Central memory CD8-positive, alpha-beta T cell (primary cell): ENCODE measurements around the gene STK17B.

Experiments used
- ATAC-seq: fragments of 150-1000 bp; cut with Tn5 transposase; replicated peaks from 2 replicates; pipeline ENCODE4 v1.10.0; 2022; ENCODE audit warnings: mild to moderate bottlenecking, moderate FRiP score, moderate number of reproducible peaks; ENCODE audit not compliant: poor library complexity, severe bottlenecking; ENCODE audit errors: extremely low read depth
- DNase-seq, 2 donors: peaks; one replicate each; pipeline ENCODE4 v3.0.0; 2021; ENCODE audit warnings: low spot score in 2 of 2
- H3K27ac Mint-ChIP-seq: one replicate; pipeline ENCODE4 v1.8.0; 2022; ENCODE audit warnings: low read depth, mild to moderate bottlenecking, moderate library complexity, mixed read lengths
- H3K27me3 Mint-ChIP-seq: one replicate; pipeline ENCODE4 v1.8.0; 2022; ENCODE audit warnings: mixed read lengths
- H3K36me3 Mint-ChIP-seq: one replicate; pipeline ENCODE4 v1.8.0; 2022; ENCODE audit warnings: mild to moderate bottlenecking, moderate library complexity, mixed read lengths; ENCODE audit not compliant: insufficient read depth
- H3K4me1 Mint-ChIP-seq: one replicate; pipeline ENCODE4 v1.8.0; 2022; ENCODE audit warnings: mixed read lengths
- H3K4me3 Mint-ChIP-seq: one replicate; pipeline ENCODE4 v1.8.0; 2022; ENCODE audit warnings: mild to moderate bottlenecking, moderate library complexity, mixed read lengths
- H3K9me3 Mint-ChIP-seq: one replicate; pipeline ENCODE4 v1.8.0; 2022; ENCODE audit warnings: mixed read lengths

The STK17B gene

DNA sequence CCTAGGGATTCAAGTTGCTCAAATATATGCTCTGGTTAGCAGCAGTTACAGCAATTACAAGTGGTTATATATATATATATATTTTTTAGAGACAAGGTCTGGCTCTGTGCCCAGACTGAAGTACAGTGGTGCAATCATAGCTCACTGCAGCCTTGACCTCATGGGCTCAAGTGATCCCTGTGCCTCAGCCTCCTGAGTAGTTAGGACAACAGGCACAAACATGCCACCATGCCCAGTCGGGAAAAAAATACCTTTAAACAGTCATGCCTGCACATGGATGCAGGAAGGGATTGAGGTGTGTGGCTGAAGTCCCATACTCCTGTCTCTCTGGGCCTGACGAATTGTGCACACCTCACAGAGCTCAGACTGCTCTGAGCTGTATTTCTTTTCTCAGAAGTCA is 83.2 kb downstream of the STK17B start:
- no peaks in the 10 kb centered on the region for H3K9me3 Mint-ChIP-seq
- H3K27ac Mint-ChIP-seq = no peak overlapping the region
- ATAC-seq = no peak
- peaks cover 20% of the 10 kb centered on the region for H3K4me1 Mint-ChIP-seq
- H3K36me3 Mint-ChIP-seq = peaks cover 2% of the 10 kb centered on the region
- H3K27me3 Mint-ChIP-seq = no peaks in the 10 kb centered on the region
- H3K4me3 Mint-ChIP-seq = no peak overlapping the region
- no peak for DNase-seq

GRCh38 chr2:196086517-196087368 is 84.6 kb downstream of the STK17B start:
- Mint-ChIP-seq H3K9me3 (peaks cover 8% of the 10 kb centered on the region), H3K4me3 (peak overlapping the region; percentile 36), H3K36me3 (peaks cover 2% of the 10 kb centered on the region), H3K27me3 (no peaks in the 10 kb centered on the region), H3K27ac (peak overlapping the region; percentile 59), H3K4me1 (peaks cover 28% of the 10 kb centered on the region)
- DNase-seq = no peak
- ATAC-seq = no peak

DNA sequence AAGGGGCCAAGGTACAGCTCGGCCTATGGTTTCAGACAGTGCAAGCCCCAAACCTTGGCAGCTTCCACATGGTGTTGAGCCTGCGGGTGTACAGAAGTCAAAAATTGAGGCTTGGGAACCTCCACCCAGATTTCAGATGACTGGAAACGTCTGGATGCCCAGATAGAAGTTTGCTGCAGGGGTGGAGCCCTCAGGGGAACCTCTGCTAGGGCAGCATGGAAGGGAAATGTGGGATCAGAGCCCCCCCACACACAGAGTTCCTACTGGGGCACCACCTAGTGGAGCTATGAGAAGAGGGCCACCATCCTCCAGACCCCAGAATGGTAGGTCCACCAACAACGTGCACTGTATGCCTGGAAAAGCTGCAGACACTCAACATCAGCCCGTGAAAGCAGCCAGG is 87.8 kb downstream of the STK17B start:
- DNase-seq (no peak), ATAC-seq (no peak)
- Mint-ChIP-seq H3K9me3 (peaks cover 8% of the 10 kb centered on the region), H3K4me1 (peaks cover 30% of the 10 kb centered on the region), H3K36me3 (peaks cover 2% of the 10 kb centered on the region), H3K4me3 (no peak overlapping the region), H3K27me3 (no peaks in the 10 kb centered on the region), H3K27ac (no peak overlapping the region)
